GM21423 (cell line): Measurements from ENCODE around the gene MARS1.
"Not testable (repeated sequence)": the region's sequence is repeated elsewhere in the genome, so short reads cannot be mapped to it uniquely, and the experiment has no call there.

Source experiments
- ATAC-seq: cut with Tn5 transposase; IDR thresholded peaks from one replicate; pipeline ENCODE4 v1.9.1; 2021; ENCODE audit warnings: mild to moderate bottlenecking, moderate library complexity; ENCODE audit not compliant: unreplicated experiment

The MARS1 gene

GRCh38 chr12:57547288-57548012 is 59.6 kb downstream of the MARS1 start:
- ATAC-seq = no peak

DNA sequence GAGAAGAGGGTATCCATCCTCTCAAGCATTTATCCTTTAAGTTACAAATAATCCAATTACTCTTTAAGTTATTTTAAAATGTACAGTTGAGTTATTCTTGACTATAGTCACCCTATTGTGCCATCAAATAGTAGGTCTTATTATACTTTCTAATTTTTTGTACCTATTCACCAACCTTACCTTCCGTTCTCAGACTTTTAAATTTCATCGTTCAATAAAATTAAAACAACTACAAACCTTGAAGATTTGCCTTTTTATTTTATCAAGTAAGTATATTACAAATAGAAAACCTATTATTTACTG is 60.1 kb downstream of the MARS1 start:
- no peak for ATAC-seq

DNA sequence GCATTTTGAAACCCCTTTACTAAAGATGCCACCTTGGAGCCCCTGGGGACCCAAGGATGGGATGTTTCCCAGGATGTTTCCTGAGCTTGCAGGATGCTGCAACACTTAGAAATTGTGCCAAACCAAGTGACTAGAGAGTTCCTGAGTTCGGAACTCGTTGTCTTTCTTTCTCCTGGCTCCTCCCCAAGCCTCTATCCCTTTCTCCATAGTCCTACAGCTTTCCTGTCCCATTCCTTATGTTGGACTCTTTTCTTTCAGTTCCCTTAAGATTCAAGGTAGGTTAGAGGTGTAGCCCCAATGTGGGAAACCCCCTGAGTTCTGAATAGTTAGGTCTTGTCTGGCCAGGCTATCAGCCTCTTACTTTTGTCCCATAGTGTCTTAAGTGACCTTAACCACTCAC is 60.6 kb downstream of the MARS1 start:
- ATAC-seq = no peak

DNA sequence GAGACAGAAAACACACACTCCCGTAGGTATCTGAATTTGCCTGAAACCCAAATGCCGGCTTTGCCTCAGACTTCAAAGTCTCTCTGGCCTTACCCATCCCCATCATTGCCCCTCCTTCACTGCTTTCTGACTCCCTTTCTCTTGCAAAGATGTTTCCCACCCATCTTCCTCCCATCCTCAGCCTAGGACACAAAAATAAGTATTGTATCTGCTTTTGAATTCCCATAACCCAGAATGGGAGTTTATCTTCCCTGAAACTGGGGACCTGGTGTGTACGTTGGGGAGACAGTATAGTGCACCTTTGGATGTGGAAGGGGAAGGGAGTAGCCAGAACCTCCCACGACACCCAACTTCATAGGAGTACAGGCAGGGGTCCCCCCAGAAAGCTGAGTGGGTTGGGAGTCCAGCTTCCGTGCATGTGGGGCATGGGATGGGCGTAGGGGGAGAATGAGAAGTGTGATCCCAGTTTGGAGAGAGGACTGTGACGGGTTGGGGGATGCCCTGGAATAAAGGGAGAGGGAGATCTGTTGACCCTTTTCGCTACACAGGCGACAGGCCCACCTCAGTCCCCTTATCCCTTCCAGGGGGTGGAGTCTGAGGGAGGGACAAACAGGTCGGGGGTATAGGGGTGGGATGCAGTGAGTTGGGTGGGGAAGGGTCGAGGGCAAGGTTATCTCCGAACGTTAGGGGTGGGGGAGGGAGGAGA is 61.5 kb downstream of the MARS1 start:
- no peak for ATAC-seq

DNA sequence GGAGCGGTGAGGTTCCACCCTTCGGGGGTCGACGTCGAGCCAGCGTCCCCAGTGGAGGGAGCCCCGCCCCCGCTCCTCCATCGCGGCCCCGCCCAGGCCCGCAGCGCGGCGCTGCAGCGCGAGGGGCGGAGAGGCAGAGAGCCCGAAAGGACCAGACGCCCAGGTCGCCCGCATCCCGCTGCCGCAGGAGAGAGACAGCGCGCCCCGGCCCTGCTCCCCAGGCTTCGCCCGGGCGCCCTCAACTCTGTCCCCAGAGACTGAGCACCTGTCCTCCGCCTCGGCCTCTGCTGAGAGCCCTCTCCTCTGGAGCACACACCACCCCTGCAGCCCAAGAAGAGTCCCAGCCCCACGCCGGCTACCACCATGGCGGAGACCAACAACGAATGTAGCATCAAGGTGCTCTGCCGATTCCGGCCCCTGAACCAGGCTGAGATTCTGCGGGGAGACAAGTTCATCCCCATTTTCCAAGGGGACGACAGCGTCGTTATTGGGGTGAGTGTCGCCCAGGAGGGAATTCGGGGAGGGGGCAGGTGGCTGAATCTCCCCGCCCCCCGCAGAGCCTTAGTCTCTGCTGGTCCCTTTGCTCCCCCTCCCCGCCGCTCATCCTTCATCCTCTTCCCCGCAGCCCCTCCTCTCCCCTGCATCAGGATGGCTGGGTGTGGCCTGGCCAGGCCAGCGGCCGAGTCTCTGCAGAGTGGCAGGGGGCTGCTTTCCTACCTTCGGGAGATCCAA is 62.2 kb downstream of the MARS1 start, which contains the start of gene KIF5A:
KIF5A (plus strand) TSS at position 136 of the 732 bp plus-strand sequence; CDS start at position 364, 228 bp downstream.
- ATAC-seq = no peak

- ATAC-seq = no peak
These were observed 63.0 kb downstream of the MARS1 start for GRCh38 chr12:57550641-57551549.

- no peak for ATAC-seq
These were observed 63.9 kb downstream of the MARS1 start for GRCh38 chr12:57551637-57552305.

- ATAC-seq = no peak
These were observed 64.4 kb downstream of the MARS1 start for GRCh38 chr12:57552306-57552651.

DNA sequence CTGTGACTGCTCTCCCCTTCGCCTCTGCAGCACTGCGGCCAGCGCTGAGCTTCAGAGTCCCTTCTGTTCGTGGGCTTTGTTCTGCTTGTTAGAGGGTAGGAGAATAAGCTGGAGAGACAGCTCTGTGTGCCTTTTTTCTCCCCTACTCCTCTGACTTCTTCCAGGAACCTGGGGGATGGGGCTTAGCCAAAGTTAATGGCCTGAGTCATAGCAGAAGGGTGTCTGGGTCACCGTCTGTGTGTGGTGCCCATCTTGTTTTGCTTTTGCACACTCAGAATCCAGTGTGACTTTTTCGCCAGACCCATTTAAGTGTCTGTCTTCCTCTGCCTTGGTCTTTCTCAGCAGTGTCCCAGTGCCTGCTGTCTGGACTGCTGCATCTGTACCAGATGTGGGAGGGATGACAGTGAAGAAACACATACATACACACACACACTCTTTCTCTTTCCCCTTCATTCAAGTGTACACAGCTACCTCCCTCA is 65.0 kb downstream of the MARS1 start:
- no peak for ATAC-seq

DNA sequence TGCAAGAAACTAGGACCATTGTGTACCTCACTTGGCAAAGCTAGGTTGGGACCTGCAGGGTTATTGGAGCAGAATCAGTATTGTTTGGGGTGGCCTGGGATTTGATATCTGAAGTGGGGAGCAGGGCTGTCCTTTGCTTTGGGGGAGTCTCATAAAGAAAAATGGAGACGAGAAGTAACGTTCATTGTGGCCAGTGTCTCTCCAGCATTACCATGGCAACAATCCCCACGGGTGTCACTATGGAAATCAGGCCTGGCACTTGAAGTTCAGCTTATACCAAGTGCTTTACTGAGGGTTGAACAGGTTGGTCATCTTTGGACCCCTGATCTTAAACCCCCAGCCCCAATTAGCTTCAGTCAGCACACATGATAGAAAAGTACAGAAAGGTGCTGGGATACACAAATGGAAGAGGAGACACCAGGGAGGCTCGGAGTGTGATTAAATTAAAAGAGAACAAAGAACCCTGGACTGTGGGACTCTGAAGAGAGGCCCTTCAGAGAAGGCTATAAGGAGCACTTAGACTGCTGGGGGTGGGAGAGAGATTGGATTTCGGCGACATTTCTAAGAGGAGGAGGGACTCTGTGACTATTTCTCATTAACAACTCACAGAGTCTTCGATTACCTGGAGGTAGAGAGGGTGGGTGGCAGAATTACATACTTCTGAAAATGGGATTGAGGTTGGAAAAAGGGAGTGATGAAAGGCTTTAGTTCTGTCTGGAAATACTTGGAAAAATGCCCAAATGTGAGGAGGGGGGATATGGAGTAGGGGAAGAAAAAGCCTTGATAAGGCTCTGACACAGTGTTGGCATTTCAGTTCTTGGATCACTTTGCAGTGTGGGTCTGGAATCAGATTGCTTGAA is 65.7 kb downstream of the MARS1 start:
- no peak for ATAC-seq

DNA sequence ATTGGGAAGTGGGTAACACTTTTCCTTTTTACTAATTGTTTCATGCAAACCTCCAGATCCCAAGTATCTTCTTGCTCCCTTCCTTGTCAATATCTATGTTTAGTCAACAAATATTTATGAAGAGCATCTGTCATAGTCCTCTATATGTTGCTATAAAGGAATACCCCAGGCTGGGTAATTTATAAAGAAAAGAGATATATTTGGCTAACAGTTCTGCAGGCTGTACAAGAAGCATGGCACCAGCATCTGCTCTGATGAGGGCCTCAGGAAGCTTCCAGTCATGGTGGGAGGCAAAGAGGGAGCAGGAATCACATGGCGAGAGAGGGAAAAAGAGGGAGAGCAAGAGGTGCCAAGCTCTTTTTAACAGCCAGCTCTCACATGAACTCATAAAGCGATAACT is 66.6 kb downstream of the MARS1 start:
- ATAC-seq = no peak

- ATAC-seq = no peak
These were observed 67.0 kb downstream of the MARS1 start for GRCh38 chr12:57554897-57555296.

DNA sequence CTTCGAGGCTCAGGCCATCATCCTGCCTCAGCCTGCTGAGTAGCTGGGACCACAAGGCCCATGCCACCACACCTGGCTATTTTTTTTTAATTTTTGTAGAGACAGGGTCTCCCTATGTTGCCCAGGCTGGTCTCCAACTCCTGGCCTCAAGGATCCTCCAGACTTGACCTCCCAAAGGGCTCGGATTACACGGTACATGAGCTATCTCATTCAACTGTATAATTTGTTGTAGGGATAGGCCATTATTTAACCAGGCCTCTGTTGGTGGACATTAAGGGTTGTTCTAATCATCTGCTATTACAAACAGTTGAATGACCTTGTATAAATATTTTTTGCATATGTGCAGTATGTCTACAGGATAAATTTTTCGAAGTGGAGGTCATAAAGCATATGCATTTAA is 71.0 kb downstream of the MARS1 start:
- ATAC-seq = no peak

DNA sequence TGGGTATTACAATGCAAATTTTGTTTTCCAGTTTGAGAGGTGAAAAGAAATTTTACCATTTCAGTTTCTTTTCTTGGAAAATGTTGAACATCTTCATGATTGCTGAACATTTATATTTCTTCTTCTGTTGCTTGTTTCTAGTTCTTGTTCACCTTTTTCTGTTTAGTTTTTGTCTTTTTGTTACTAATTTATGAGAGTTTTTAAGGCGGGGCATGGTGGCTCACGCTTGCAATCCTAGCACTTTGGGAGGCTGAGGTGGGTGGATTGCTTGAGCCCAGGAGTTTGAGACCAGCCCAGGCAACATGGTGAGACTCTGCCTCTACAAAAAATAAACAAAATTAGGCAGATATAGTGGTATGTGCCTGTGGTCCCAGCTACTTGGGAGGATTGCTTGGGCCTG is 72.6 kb downstream of the MARS1 start:
- ATAC-seq = no peak

DNA sequence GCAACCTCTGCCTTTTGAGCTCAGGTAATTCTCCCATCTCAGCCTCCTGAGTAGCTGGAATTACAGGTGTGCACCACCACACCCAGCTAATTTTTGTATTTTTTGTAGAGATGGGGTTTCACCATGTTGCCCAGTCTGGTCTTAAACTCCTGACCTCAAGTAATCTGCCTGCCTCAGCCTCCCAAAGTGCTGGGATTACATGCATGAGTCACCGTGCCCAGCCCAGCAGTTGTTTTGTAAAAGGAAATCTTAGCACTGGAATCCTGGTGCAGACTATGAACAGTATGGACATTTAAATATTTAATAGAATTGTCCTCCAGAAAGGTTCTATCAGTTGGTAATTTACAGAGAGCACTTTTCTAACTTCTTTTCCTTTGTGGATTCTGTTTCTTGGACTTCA is 73.2 kb downstream of the MARS1 start:
- ATAC-seq = not testable (repeated sequence)

DNA sequence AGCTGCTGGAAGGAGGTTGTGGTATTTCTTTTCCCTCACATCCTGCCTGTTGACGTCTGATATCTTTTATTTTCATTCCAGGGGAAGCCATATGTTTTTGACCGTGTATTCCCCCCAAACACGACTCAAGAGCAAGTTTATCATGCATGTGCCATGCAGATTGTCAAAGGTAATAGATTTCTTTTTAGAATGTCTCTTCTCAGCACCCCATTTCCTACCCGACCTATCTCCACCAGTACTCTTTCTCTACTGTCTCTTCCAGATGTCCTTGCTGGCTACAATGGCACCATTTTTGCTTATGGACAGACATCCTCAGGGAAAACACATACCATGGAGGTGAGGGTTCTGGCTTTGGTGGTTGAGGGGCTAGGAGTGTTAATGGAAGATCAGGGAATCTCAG is 75.5 kb downstream of the MARS1 start:
- no peak for ATAC-seq

DNA sequence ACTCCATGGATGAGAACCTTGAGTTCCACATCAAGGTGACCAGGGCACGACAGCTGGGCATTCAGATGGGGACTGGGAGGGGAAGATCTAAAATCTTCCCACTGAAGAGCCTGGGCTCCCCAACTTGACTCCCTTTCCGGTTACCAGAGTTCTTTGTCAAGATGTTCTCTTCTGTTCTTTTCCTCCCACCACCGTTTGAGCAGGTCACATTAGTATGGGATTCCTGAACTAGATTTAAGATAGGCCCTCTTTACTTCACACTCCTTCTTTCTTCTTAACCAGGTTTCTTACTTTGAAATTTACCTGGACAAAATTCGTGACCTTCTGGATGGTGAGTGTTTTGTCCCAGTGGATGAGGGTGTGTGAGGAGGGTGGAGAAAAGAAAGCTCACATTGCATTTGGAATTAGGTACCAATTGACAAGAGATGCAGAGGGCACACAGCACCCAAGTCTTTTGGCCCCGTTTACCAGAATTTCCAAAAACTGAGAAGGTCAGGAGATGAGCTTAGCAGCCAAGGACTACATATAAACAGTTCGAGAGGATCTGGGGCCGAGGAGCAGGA is 76.4 kb downstream of the MARS1 start:
- no peak for ATAC-seq
